HepG2 (cell line): ENCODE results near the gene RABGGTA. TPM values are rescaled to one million over a fixed set of nuclear protein-coding genes. Genes with fewer than 3 reads are reported as not detected.

Experiments used
- CAMTA2 ChIP-seq: sonication (generic); formaldehyde crosslinking; IDR thresholded peaks from 2 replicates; pipeline ENCODE4 v1.4.0; 2020; ENCODE audit warnings: mild to moderate bottlenecking, missing genetic modification reagents, borderline replicate concordance
- MXD3 ChIP-seq: IDR thresholded peaks from 2 replicates; pipeline ENCODE4 v1.6.1; 2016; ENCODE audit warnings: mild to moderate bottlenecking, missing biosample characterization, missing genetic modification reagents
- NR2C2 ChIP-seq: sonication (generic); formaldehyde crosslinking; IDR thresholded peaks from 2 replicates; pipeline ENCODE4 v1.4.0; 2020; ENCODE audit warnings: missing genetic modification reagents, mild to moderate bottlenecking, moderate library complexity, borderline replicate concordance
- ZMAT5 ChIP-seq: sonication (generic); formaldehyde crosslinking; IDR thresholded peaks from 2 replicates; pipeline ENCODE4 v1.5.0; 2020; ENCODE audit warnings: mild to moderate bottlenecking, low read depth, missing genetic modification reagents, borderline replicate concordance
- ZNF432 ChIP-seq: sonication (generic); formaldehyde crosslinking; IDR thresholded peaks from 2 replicates; pipeline ENCODE4 v1.5.0; 2020; ENCODE audit warnings: missing genetic modification reagents, mild to moderate bottlenecking, borderline replicate concordance
- ZNF562 ChIP-seq: sonication (generic); formaldehyde crosslinking; IDR thresholded peaks from 2 replicates; pipeline ENCODE4 v1.8.0; 2022; ENCODE audit warnings: missing genetic modification reagents, borderline replicate concordance
- ZNF574 ChIP-seq: sonication (generic); formaldehyde crosslinking; IDR thresholded peaks from 2 replicates; pipeline ENCODE4 v1.4.0; 2020; ENCODE audit warnings: missing genetic modification reagents
- polyA plus RNA-seq, 8 experiments: library from polyadenylated mRNA; depleted of rRNA in 3 of 8; stranded (reverse) in 7 of 8; unstranded in 1 of 8; fragments of >200 nt; fragmentation: Illumina TruSeq in 4 of 8; extraction: Trizol in 4 of 8; gene quantifications; 2 replicates each; pipeline versions ENCODE4 v1.2.1 to v1.2.3, GENCODE V29; 2011 to 2016; ENCODE audit warnings: low read depth in 4 of 8, missing spikeins in 1 of 8, mixed read lengths in 1 of 8; ENCODE audit not compliant: insufficient read depth in 1 of 8
- total RNA-seq, 5 experiments: library from RNA; depleted of rRNA; stranded (reverse); fragments of >200 nt; fragmentation: Illumina TruSeq; extraction: Trizol; gene quantifications; 2 replicates each; pipeline ENCODE4 v1.2.3, GENCODE V29; 2016; ENCODE audit warnings: low read depth in 1 of 5
- TF ChIP-seq, protein P1 (sequence below), 2 experiments: fragments of 450-650 bp in 1 of 2; sonication (generic) in 1 of 2; formaldehyde crosslinking in 1 of 2; IDR thresholded peaks; 2 replicates each; pipeline versions ENCODE4 v1.6.1 to v1.8.0; 2016 to 2022; ENCODE audit warnings: antibody characterized with exemption in 1 of 2, mild to moderate bottlenecking in 1 of 2, missing genetic modification reagents in 1 of 2

RABGGTA gene
- total and polyA plus RNA-seq, 2 of the 13 experiments (the other 11 are each of a cell fraction or from before 2014, with no cell fraction given), result 57.9 to 90.8 TPM

- TF ChIP-seq, protein P1, sequence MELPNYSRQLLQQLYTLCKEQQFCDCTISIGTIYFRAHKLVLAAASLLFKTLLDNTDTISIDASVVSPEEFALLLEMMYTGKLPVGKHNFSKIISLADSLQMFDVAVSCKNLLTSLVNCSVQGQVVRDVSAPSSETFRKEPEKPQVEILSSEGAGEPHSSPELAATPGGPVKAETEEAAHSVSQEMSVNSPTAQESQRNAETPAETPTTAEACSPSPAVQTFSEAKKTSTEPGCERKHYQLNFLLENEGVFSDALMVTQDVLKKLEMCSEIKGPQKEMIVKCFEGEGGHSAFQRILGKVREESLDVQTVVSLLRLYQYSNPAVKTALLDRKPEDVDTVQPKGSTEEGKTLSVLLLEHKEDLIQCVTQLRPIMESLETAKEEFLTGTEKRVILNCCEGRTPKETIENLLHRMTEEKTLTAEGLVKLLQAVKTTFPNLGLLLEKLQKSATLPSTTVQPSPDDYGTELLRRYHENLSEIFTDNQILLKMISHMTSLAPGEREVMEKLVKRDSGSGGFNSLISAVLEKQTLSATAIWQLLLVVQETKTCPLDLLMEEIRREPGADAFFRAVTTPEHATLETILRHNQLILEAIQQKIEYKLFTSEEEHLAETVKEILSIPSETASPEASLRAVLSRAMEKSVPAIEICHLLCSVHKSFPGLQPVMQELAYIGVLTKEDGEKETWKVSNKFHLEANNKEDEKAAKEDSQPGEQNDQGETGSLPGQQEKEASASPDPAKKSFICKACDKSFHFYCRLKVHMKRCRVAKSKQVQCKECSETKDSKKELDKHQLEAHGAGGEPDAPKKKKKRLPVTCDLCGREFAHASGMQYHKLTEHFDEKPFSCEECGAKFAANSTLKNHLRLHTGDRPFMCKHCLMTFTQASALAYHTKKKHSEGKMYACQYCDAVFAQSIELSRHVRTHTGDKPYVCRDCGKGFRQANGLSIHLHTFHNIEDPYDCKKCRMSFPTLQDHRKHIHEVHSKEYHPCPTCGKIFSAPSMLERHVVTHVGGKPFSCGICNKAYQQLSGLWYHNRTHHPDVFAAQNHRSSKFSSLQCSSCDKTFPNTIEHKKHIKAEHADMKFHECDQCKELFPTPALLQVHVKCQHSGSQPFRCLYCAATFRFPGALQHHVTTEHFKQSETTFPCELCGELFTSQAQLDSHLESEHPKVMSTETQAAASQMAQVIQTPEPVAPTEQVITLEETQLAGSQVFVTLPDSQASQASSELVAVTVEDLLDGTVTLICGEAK (IDR thresholded peaks at IDR 0.05), result no peak
- TF ChIP-seq, protein P1 (CRISPR knock-in tag; IDR thresholded peaks at IDR 0.05), result peak; percentile 76; the same call in 1 of the 2 replicates
- TF ChIP-seq ZNF562 (CRISPR knock-in tag) (no peak), MXD3 (CRISPR knock-in tag) (0 out of 2 replicates have a peak, but pooled peaks have one; percentile 9), NR2C2 (peak; percentile 75), CAMTA2 (CRISPR knock-in tag) (peak; percentile 79; the same call in 1 of the 2 replicates), ZNF432 (CRISPR knock-in tag) (no peak), ZMAT5 (CRISPR knock-in tag) (no peak), ZNF574 (CRISPR knock-in tag) (peak; percentile 94)
Measured at GRCh38 chr14:24307575-24308341, 36.4 kb upstream of the RABGGTA start, which contains the start of gene CIDEB (continued).
